Stomach (tissue), 9 donors: ENCODE results near the gene SNTA1. TPM values are rescaled to one million over a fixed set of nuclear protein-coding genes. Genes with fewer than 3 reads are reported as not detected.

Source experiments
- DNase-seq, 2 donors: peaks; one replicate each; pipeline versions ENCODE4 v3.0.0 to v3.0.0-alpha.2; 2013 to 2019
- H3K27ac ChIP-seq, 5 donors: fragments of 200-600 bp in 4 of 5; sonication (generic) in 4 of 5; one replicate each; pipeline ENCODE4 v1.5.1; 2013 to 2019; ENCODE audit warnings: mild to moderate bottlenecking in 1 of 5, moderate library complexity in 1 of 5
- H3K27me3 ChIP-seq, 3 donors: fragments of 200-600 bp; sonication (generic); one replicate each; pipeline ENCODE4 v1.5.1; 2017 to 2019; ENCODE audit warnings: mixed run types in 1 of 3
- H3K36me3 ChIP-seq, 4 donors: fragments of 200-600 bp; sonication (generic); 1 replicate in 3 of 4; 2 replicates in 1 of 4; pipeline ENCODE4 v1.5.1; 2016 to 2019
- H3K4me1 ChIP-seq, 4 donors: fragments of 200-600 bp; sonication (generic); one replicate each; pipeline ENCODE4 v1.5.1; 2016 to 2019
- H3K4me3 ChIP-seq, 4 donors: fragments of 200-600 bp; sonication (generic) in 3 of 4; one replicate each; pipeline ENCODE4 v1.5.1; 2016 to 2019; ENCODE audit warnings: mild to moderate bottlenecking in 1 of 4
- H3K9me3 ChIP-seq, 4 donors: fragments of 200-600 bp; sonication (generic); one replicate each; pipeline ENCODE4 v1.5.1; 2016 to 2019
- CTCF ChIP-seq, 7 experiments: fragments of 450-650 bp in 4 of 7; fragments of 200-600 bp in 3 of 7; sonication (generic) in 3 of 7; IDR thresholded peaks; one replicate each; pipeline ENCODE4 v1.5.1; 2016 to 2019; ENCODE audit warnings: antibody characterized with exemption in 7 of 7, control low read depth in 2 of 7, mild to moderate bottlenecking in 1 of 7
- EP300 ChIP-seq: sonication (generic); formaldehyde crosslinking; IDR thresholded peaks from one replicate; pipeline ENCODE4 v1.6.1; 2017; ENCODE audit warnings: antibody characterized with exemption
- POLR2A ChIP-seq, 4 donors: fragments of 450-650 bp; IDR thresholded peaks; one replicate each; pipeline ENCODE4 v1.6.1; 2016; ENCODE audit warnings: antibody characterized with exemption in 4 of 4, control low read depth in 2 of 4, mild to moderate bottlenecking in 1 of 4, moderate library complexity in 1 of 4
- POLR2AphosphoS5 ChIP-seq, 3 donors: sonication (generic); formaldehyde crosslinking; IDR thresholded peaks; one replicate each; pipeline ENCODE4 v1.6.1; 2016; ENCODE audit warnings: antibody characterized with exemption in 3 of 3
- WGBS, 5 donors: extraction: QIAGEN DNeasy Blood & Tissue Kit in 3 of 5; methylation state at CpG; one replicate each; pipeline versions ENCODE4 v1.1.5 to v1.1.7; 2013 to 2018; 5-methylcytosine and 5-hydroxymethylcytosine counted together
- intact Hi-C: fragments of 100-400 bp; cut with DNase I; formaldehyde crosslinking; loops from one replicate; pipeline ENCODE4 v1.15.1; 2023; ENCODE audit warnings: low total_unique reads
- polyA plus RNA-seq, 3 donors: library from polyadenylated mRNA; stranded (reverse); fragments of 200-250 nt; gene quantifications; one replicate each; pipeline ENCODE4 v1.2.3, GENCODE V29; 2013
- total RNA-seq, 5 donors: library from RNA; depleted of rRNA; stranded (reverse); fragments of >200 nt; gene quantifications; one replicate each; pipeline versions ENCODE4 v1.1.0 to v1.2.3, GENCODE V29; 2014 to 2016
- donor health status: healthy with polysubstance abuse.
- donor health status: Bipolar disorder and iron deficiency.
- donor health status: healthy.

The SNTA1 gene
- total and polyA plus RNA-seq, 8 donors: 8.8 to 40.8 (median 22.6) TPM

GRCh38 chr20:33388268-33388667 lies 55.3 kb downstream of the SNTA1 start:
- no peak for DNase-seq
- H3K9me3 ChIP-seq: no peaks in the 10 kb centered on the region
- no peak overlapping the region for H3K4me3 ChIP-seq
- intact Hi-C loops: no loop called here
- no peak overlapping the region for H3K27ac ChIP-seq
- H3K4me1 ChIP-seq: no peaks in the 10 kb centered on the region
- H3K36me3 ChIP-seq: peaks cover 38 to 98% (median 92%) of the 10 kb centered on the region in 4 donors
- 93 to 100% (median 95%) methylated on average over 1 to 3 of the region's 3 CpGs for WGBS, 5 donors
- no peaks in the 10 kb centered on the region for H3K27me3 ChIP-seq
- TF ChIP-seq POLR2AphosphoS5 (IDR thresholded peaks at IDR 0.05): no peak
- TF ChIP-seq CTCF (IDR thresholded peaks at IDR 0.05): no peak
- TF ChIP-seq EP300: no peak
- TF ChIP-seq POLR2A (IDR thresholded peaks at IDR 0.05): no peak

- Histone ChIP-seq H3K36me3 (peaks cover 44 to 98% (median 92%) of the 10 kb centered on the region in 4 donors), H3K4me3 (no peak overlapping the region), H3K9me3 (no peaks in the 10 kb centered on the region), H3K27me3 (no peaks in the 10 kb centered on the region), H3K4me1 (no peaks in the 10 kb centered on the region), H3K27ac (no peak overlapping the region)
- intact Hi-C loops: no loop called here
- no peak for TF ChIP-seq EP300
- no peak for TF ChIP-seq POLR2AphosphoS5 (IDR thresholded peaks at IDR 0.05)
- no peak for TF ChIP-seq CTCF (IDR thresholded peaks at IDR 0.05)
- TF ChIP-seq POLR2A (IDR thresholded peaks at IDR 0.05): no peak
- DNase-seq: no peak
- WGBS, 5 donors: 69 to 88% (median 81%) methylated on average over 7 of the region's 7 CpGs
Observed at GRCh38 chr20:33387177-33387576, 56.4 kb downstream of the SNTA1 start.

- no peak overlapping the region for H3K27ac ChIP-seq
- H3K4me1 ChIP-seq: no peaks in the 10 kb centered on the region
- intact Hi-C loops: no loop called here
- no peak overlapping the region for H3K4me3 ChIP-seq
- WGBS, 5 donors: 90 to 100% (median 100%) methylated on average over 1 of the region's 1 CpG
- H3K27me3 ChIP-seq: no peaks in the 10 kb centered on the region
- H3K9me3 ChIP-seq: no peaks in the 10 kb centered on the region
- DNase-seq: no peak
- no peak for TF ChIP-seq POLR2A (IDR thresholded peaks at IDR 0.05)
- TF ChIP-seq CTCF (IDR thresholded peaks at IDR 0.05): no peak
- TF ChIP-seq EP300: no peak
- TF ChIP-seq POLR2AphosphoS5 (IDR thresholded peaks at IDR 0.05): no peak
- peaks cover 39 to 98% (median 92%) of the 10 kb centered on the region in 4 donors for H3K36me3 ChIP-seq
Observed at GRCh38 chr20:33386673-33387072, 56.9 kb downstream of the SNTA1 start.

GRCh38 chr20:33377366-33377765 lies 66.2 kb downstream of the SNTA1 start:
- Histone ChIP-seq H3K4me1 (peaks cover 8 to 24% (median 18%) of the 10 kb centered on the region in 4 donors), H3K27me3 (no peaks in the 10 kb centered on the region), H3K36me3 (peaks cover 21 to 95% (median 81%) of the 10 kb centered on the region in 4 donors), H3K9me3 (no peaks in the 10 kb centered on the region), H3K27ac (no peak overlapping the region), H3K4me3 (no peak overlapping the region)
- 91 to 97% (median 93%) methylated on average over 2 of the region's 2 CpGs for WGBS, 5 donors
- intact Hi-C loops: no loop called here
- TF ChIP-seq POLR2A (IDR thresholded peaks at IDR 0.05) (no peak), POLR2AphosphoS5 (IDR thresholded peaks at IDR 0.05) (no peak), EP300 (no peak), CTCF (IDR thresholded peaks at IDR 0.05) (no peak)
- no peak for DNase-seq
